IPS-NIHi11 (cell line): Measurements from ENCODE around the gene TNS1.
"Not testable (repeated sequence)": the region's sequence is repeated elsewhere in the genome, so short reads cannot be mapped to it uniquely, and the experiment has no call there.

ENCODE experiments used
- DNase-seq: peaks from one replicate; pipeline ENCODE4 v3.0.0; 2012; ENCODE audit warnings: mixed read lengths, low spot score

TNS1 gene

DNA sequence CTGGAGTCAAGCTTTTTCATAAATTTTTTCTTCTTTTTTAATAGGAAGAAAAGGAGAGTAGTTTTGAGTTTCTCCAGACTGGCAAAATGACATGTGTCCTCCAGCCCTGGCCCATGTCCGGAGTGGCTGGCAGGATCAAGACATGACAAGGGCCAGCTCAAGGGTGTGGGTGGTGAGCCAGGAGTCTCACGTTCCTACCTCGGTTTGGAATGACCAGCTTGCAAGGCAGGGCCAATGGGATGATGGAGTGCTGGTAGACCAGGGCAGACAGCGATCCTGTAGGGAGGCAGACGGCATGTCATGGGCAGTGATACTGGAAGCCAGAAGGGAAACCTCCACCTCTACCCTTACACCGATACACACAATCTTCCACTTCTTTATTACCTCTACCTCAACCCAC, 190.6 kb downstream of the TNS1 start:
- no peak for DNase-seq

DNA sequence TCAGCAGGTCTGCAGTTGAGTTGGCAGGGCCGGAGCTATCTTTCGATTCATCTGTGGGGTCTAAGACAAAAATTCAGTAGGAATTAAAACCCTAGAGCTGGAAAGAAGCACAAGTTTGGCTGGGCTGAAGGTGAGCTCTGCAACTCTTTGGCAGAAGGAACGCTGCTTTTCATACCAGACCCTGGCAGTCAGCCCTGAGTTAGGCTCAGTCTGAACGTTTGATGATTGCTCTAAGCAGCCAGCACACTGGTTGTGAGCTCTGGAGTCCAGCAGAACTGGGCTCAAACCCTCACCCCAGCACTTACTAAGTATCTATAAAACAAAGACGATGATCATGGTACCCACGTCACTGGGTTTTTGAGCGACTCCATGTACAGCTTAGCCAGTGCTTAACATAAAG, 192.5 kb downstream of the TNS1 start:
- no peak for DNase-seq

DNA sequence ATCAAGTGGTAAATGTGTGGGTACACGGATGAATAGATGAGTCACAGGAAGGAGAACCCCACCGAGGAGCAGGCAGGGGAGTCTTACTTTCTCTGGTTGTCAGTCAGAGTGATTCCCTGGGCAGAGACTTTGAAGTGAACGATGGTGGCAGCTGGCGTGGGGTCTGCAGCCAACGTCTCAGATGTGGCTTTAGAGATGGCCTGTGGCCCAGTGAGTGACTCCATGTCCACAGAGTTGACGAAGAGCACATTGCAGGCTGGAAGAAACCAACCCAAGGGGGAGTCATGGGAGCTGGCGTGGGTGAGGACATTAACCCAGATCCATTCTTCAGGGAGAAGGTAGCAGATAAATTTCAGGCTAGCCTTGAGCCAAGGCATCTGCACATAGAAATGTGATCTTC, 193.1 kb downstream of the TNS1 start:
- DNase-seq: no peak

DNA sequence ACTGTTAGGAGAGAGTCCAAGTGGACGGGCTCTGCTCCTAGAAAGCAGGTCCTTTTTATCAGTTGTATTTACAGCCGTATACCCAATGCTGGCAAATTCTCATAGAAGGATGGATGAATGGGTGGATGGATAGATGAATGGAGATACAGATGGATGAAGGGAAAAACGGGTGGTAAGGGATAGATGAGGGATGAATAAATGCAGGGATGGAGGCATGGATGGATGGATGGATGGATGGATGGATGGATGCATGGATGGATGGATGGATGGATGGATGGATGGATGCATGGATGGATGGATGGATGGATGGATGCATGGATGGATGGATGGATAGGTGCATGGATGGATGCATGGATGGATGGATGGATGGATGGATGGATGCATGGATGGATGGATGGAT, 193.8 kb downstream of the TNS1 start:
- DNase-seq: not testable (repeated sequence)

DNA sequence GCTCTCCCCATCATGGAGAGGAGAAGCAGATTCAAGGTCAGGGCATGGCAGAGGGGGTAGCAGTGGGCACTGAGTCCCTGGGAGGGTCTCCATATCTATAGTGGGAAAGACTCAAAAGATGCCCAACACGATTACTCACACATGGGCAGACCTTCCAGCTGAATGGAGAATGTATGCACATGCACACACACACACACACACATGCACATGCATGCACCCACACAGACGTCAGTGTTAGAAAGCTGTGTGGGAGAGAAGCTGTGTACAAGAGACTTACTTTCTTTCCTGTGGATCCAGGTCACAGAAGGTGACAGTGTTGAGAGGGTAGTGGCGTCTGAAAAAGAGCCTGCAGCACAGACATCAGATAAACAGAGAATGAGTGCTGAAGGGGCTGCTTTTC, 194.5 kb downstream of the TNS1 start:
- DNase-seq: no peak

DNA sequence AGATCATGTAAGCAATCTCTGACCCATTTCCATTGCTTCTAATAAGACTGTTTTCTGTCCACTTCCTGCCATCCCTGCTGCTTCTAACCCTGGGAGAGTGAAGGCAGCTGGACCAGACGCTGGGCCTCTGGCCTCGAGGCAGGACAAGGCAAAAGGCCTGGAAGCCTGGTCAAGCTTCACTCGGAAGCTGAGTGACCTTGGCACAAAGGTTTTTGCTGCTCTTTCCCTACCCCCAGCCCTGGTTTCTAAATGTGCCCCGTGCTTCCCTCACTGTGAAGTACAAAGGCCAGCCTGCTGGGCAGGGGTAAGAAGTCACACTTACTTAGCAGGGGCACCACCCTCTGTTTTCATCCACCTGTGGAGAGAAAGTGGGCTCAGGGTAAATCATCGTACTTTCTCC, 195.0 kb downstream of the TNS1 start:
- no peak for DNase-seq

DNA sequence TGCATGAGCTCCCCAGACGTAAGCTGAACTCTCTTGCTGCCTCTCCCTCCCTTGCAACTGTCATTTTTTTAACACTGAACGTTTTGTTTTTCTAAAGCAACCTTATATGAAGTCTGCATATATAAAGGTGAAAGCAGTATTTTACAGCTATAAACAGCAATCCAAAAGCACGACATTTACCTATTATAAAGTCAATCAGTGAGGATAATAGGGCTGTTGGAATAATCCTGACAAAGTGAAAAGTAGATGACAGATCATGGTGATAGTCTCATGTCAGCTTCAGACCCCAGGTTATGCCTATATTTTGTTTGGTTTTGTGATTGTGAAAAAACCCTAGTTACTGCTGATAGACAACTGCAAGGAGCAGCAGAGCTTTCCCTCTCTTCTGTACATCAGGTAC, 195.8 kb downstream of the TNS1 start:
- no peak for DNase-seq

DNA sequence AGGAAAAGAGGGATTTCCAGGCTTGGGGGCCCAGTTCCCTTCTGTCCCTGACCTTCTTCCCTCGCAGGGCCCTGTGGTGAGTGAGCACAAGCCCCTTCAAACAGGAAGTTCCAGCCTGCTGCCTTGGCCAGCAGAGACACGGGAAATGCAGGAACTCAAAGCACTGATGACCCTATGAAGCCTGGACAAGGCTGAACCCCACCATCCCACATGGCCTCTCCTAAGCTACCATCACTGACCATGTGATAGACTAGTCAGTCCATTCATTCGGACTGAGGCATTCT, 196.4 kb downstream of the TNS1 start:
- DNase-seq: no peak

DNA sequence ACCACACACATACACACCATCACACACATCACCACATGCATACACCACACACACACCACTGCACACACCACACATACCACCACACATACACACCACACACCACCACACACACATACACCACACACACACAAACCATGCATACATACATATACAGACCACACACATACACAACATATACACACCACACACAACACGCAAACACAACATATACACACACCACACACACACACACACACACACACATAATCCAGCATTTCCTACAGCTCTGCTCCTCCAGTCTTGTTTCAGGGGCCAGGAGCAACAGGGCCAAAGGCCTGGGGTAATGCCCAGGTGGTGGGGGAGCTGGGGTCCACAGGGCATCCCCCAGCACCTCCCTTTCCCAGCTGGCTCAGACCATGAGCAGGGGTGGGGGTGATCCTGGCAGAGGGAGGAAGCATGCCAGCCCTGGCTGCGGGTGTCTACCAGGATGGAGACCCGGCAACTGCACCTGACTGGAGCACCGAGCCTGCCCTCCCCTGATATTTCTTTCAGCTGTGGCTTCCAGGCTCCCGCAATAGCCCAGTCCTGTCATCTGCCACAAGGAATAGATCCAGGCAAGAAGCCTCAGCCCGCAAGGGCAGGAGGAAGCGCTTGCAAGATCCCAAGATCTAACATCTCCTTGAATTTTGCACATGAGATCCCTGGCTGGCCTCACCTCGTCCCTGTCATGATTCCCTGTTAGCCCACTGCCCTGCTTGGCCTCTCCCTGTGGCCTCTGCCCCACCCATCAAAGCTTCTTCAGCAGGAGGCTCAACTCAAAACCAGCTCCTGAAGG, 196.9 kb downstream of the TNS1 start:
- DNase-seq: no peak

DNA sequence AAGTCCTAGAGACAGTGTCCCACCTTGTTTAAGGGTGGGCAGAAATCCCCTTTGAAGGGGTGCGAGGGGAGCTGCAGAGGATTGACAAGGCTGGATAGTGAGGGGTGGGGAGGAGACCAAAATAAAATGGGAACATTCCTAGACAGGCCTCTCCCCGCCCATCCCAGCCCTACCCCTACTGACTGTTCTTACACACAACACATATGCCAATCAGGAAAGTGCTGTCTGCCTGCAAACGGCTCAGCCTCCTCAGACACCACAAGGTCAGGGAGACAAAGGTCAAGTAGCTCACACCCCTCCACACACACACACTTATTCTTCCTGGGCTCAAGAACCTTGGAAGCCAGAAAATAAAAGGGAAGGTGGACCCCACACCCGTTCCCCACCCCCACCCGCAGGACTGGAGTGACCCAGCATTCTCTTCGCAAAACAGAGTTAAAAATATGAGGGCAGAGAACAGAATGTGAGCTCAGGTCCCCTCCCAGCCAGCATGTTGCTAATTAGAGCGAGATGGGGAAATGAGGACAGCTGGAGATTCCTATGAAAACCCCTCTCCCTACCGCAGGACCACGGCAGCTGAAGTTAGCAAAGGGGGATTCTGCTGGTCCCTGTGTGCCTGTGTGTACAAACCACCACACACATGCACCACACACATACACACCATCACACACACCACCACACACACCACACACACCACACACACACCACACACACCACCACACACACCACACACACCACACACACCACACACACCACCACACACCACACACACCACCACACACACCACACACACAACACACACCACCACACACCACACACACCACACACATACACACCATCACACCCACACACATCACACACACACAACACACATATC, 197.8 kb downstream of the TNS1 start:
- no peak for DNase-seq

DNA sequence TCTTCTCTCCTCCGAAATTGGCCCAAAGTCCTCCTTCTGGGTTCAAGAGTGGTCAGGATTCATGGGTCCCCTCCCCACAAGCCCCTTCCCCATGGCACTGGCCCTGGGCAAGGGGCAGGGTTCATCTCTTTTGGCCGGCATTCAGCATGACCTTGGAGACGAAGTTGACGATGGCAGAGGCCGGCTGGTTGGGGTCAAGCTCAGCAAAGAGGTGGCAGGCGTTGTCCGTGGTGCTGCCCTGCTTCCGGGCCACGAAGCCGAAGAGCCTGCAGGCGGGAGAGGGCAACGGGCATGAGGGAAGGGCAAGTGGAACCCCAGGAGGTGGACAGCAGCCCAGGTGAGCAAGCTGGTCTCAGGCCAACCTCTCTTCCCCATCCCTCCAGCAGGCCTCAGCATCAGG, 198.5 kb downstream of the TNS1 start:
- peak; percentile 72 for DNase-seq

DNA sequence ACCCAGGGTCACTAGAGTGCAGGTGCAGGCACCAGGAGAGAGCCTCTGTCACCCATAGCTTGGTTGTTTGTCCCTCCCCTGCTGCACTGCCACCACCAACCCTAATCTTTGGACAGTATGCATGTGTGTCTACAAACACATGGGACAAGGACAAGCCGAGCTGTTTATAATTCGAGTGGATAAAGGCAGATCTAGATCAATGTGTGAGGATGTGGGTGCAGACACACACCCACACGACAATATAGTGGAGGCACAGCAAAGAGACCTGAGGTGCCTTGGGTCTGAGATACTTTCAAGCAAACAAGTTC, 199.2 kb downstream of the TNS1 start:
- no peak for DNase-seq

DNA sequence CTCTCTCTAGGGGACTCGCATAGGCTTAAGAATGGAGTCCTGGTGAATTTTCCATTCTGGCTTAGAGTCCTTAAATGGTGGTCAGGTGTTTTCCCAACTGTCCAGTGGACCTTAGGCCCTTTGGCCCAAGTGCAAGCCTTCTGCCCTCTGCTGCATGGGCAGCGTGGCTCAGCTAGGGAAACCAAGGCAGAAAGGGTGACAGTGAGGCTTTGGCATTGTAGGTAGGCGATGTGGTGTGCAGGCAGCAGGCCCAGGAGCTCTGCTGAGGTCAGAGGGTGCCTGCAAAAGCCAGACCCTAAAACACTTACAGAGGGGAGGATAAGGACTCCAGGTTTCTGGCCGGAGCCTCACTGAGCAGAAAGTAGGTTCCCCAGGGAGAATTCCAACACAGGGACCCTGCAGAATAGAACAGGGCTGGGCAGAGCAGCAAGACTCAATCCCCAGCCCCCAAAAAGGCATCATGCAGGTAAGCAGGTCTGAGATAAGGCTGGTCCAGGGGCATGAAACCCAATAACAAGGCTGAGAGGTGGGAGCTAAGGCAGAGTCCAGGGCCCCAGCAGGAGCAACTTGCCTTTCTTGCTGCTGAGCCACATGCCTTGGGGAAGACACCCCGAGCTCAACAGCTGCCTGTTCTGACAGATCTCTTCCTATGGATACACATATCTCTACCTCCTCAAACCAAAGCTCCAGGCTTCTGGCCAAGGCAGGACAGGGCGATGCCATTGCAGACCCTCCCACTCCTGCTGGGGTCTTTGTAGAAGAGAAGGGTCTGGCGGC, 199.7 kb downstream of the TNS1 start:
- DNase-seq: no peak

DNA sequence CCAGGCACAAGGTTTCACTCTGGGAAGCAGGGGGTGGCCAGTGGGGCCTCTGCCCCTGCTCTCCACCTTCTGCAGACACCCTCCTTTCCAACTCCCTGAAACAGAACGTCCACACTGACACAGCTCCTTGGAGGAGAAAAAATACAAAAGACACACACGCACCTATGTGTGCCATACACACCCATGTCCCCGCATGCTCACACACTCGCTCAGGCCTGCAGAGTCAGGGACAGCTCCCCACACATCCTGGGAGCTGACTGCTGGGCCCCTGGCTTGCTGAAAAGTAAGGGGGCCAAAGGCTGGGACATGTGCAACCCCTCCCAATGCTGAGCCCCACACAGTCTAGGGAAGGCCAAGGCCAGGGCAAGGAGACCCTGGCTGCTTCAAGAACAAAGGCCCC, 200.5 kb downstream of the TNS1 start:
- DNase-seq: no peak

DNA sequence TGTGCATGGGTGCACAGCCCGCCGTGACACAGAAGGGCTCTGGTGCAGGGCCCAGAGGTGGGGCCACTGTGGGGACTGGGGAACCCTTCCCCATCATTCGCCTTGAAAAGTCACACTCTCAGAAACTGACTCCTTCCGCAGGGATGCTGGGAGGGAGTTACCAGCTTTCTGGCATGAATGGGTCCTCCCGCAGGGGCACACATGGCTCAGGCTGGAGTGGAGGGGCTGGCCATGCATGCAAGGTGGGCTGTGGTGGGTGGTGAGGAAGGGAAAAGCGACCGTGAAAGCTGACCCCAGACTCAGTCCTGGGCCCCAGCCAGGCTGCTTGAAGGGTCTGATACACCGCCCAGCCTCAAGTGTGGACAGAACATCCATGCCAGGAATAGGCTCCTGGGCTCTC, 201.1 kb downstream of the TNS1 start:
- DNase-seq: no peak

DNA sequence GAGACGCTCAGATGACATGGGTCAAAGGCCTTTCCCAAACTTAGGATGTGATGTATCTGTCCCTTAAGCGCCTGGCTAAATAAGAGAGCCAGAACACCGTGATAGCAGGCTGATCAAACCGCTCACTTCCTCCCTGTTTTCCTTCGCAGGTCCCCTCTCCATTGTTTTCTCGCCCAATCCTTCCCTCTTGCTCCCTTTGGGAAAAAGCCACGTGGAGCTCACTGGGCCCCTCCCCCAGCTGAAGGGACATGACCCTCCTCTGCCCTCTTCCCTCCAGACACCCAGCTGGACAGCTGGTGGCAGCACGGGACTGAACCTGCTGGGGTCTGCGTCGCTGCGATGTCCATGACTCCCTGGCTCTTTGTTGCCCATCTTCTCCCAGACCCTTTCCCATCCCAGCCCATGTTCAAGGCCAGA, 201.7 kb downstream of the TNS1 start:
- peak; percentile 44 for DNase-seq

DNA sequence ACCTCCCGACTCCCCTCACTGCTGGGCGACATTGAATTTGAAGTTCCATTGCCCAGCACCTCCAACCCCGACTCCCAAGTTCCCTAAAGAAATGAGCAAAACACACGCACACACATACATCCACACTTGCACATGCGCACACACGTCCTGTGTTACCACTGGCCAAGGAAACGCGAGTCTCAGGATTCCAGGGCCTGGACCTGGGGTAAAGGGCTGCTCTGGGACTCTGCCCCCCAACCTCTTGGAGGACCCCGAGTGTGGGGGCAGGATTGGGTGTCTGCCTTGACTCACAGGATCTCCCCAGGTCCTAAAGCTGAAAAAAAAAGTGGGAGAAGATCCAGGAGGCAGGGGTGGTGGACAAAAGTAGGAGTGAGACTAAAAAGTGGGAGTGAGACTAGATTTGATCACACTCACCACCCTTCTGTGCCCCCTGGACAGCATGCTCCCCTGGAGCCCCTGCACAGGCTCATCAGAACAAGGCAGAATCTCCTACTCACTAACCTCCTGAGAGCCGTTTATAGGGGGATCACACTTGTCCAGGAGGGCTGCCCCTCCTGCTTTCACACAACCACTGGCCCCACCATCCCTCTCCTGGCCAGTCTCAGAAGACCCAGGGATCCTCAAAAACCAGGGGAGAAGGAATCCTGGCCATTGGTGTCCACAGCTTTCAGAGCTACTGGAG, 202.2 kb downstream of the TNS1 start:
- no peak for DNase-seq

DNA sequence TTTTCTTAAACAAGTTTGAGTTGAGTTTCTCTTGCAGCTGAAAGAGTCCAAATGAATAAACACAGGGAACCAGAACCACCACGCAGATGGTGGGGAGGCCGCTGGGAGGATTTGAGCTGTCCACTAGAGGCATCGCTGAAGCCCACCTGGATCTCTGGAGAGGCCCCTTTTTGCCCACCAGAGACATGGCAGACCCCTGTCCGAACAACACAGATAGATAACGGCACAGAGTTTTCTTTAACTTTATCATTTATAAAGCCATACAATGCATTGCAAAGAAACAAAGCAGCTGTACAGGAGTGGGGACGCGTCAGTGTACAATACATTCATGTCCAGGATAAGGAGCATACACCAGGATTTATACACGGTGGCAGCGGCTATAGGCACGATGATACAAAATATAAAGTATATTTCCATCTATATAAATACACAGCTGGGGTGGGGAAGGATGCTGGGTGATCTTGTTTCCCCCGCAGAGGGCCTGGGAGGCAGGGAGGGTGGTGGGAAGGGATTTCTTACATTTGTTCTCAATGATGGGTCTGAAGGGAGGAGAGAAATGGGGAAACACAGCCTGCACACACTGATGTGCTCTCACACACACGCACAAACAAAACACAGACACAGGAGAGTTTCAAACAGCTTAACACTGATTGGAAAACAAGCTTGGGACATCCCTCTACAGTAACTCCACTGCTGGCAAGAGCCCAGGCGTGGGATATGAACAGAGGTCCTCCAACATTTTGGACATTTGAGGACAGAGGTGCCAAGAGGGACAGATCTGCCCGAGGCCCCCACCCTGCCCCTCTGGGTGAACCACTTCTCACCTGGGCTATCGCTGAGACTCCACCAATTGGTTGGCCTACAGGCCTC, 203.0 kb downstream of the TNS1 start:
- DNase-seq: no peak

DNA sequence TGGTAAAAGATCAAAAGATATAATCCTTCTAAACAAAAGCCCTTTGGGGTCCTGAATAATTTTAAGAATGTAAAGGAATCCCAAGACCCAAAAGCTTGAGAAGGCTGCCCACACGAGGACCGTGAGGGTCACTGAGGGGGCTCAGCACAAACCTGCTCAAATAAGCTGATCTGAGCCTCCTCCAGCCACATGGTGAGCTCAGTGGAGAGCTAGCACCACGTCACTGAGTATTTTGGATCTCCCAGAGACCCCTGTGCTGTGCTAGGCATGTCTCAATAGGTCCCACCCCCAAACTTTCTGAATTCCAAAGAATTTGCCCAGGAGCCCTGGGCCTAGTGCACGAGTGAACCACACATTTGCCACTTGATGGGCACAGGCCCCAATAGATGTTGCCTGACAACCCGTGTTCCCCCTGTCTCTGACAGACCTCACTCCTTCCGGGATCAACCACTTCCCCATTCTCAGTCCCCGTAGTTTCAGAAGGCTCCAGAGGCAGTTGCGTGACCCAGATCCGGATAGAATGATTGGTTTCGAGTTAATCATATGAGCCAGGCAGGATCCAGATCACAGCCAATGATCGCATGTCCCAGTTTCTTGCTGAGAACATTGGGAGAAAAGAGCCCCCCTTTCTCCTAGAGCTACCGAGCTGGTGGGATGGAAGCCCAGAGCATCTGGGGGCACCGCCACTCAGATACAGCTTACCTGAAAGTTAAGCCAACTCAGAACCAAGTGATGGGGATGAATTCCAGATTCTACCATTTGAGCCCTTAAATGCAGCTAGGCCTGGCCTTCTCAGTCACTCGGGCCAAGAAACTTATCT, 203.8 kb downstream of the TNS1 start:
- DNase-seq: no peak

DNA sequence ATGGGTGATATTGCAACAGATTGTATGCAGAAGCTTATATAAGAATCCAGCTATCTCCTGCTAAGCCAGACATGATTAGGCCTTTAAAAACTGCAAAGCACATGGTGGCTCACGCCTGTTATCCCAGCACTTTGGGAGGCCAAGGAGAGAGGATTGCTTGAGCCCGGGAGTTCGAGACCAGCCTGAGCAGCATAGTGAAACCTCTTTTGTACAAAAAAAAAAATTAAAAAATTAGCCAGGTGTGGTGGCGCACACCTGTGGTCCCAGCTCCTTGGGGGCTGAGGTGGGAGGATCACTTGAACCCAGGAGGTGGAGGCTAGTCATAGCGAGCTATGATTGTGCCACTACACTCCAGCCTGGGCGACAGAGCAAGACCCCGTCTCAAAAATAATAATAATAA, 204.6 kb downstream of the TNS1 start:
- DNase-seq: no peak

DNA sequence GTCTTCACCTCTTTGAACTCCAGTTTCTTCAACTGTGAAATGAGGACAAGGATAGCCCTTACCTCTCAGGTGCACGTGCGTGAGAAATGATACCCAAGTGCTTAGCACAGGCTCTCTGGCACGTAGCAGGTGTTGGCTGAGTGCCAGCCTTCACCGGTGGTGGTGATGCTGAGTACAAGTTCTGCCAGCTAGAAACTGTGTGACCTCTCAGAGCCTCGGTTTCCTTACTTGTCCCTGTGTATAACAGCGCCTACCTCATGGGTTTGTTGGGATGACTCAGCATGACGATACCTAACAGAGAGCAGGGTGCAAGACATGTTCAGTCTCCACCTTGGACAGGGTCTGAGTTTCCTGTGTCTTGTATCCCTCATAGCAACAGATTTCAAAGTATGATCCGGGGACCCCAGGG, 205.1 kb downstream of the TNS1 start:
- peak; percentile 4 for DNase-seq
